ENCODE results near the gene CHST11. TPM values are rescaled to one million over a fixed set of nuclear protein-coding genes. Genes with fewer than 3 reads are reported as not detected.

CHST11 gene
- total RNA-seq, 1 experiment from 2014 or later, result 1.1 TPM

DNA sequence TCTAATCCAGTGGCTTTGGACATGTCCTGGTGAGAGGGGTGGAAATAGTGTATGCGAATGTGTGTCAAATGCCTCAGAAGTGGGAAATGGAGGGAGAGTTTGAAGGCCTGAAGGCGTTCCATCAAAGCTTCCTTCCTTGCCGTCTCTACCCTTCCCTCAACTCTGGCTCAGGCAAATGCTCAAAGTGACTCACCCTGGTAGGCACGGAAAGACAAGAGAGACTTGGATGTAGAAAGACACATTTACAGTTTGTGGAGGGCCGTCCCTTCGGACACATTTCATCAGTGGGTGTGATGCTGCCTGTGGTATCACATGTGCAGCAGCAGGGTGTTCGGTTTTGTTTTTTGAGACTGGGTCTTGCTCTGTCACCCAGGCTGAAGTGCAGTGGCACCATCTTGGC is 36.7 kb downstream of the CHST11 start:
- intact Hi-C loops (cut with micrococcal nuclease; ENCODE audit: unreplicated experiment), result no loop called here
- CTCF ChIA-PET, result no interaction called here
- Mint-ChIP-seq H3K4me1 (ENCODE audit: low read depth, unreplicated experiment) (no peaks in the 10 kb centered on the region), H3K9me3 (ENCODE audit: low read depth, unreplicated experiment) (no peaks in the 10 kb centered on the region), H3K27ac (ENCODE audit: unreplicated experiment) (no peak overlapping the region), H3K27me3 (ENCODE audit: unreplicated experiment) (peaks cover 27% of the 10 kb centered on the region), H3K36me3 (ENCODE audit: insufficient read depth, unreplicated experiment) (no peaks in the 10 kb centered on the region), H3K4me3 (ENCODE audit: low read depth, unreplicated experiment) (no peak overlapping the region)
- TF ChIP-seq, protein P1, sequence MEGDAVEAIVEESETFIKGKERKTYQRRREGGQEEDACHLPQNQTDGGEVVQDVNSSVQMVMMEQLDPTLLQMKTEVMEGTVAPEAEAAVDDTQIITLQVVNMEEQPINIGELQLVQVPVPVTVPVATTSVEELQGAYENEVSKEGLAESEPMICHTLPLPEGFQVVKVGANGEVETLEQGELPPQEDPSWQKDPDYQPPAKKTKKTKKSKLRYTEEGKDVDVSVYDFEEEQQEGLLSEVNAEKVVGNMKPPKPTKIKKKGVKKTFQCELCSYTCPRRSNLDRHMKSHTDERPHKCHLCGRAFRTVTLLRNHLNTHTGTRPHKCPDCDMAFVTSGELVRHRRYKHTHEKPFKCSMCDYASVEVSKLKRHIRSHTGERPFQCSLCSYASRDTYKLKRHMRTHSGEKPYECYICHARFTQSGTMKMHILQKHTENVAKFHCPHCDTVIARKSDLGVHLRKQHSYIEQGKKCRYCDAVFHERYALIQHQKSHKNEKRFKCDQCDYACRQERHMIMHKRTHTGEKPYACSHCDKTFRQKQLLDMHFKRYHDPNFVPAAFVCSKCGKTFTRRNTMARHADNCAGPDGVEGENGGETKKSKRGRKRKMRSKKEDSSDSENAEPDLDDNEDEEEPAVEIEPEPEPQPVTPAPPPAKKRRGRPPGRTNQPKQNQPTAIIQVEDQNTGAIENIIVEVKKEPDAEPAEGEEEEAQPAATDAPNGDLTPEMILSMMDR (IDR thresholded peaks at IDR 0.05; ENCODE audit: unreplicated experiment), result no peak
- DNase-seq, result no peak
- no TSS peak for BruUV-seq (replicated peaks)

DNA sequence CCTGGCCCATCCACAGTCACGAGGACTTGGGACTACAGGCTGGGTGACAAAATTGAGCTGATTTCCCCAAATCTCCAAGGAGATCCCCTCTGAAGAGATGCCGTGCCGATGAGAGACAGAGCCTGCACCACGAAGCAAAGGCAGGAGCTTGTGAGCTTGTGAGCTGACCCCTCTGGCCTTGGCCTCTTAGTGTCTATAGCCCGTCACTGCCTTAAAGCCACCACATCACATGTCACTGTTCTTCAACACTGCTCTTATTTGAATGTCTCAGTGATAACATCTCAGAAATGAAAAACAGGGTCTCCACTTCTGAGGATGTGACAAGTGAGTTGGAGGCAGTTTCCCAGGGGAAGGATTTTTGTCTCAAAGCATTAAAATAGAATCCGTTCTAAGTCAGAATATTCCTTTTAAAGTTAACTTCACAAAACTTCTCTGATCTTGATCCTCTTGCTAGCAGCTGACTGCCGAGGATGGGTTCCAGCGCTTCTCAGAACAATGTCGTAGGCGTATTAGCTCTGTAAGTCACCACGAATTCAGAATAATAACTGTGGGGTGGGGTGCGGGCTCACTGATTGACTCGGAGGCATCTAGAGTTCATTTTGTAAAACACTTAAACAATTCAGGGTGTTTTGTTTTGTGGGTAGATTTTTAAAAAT is 37.5 kb downstream of the CHST11 start:
- H3K27me3 Mint-ChIP-seq (ENCODE audit: unreplicated experiment), result peaks cover 28% of the 10 kb centered on the region
- H3K4me1 Mint-ChIP-seq (ENCODE audit: low read depth, unreplicated experiment), result no peaks in the 10 kb centered on the region
- H3K4me3 Mint-ChIP-seq (ENCODE audit: low read depth, unreplicated experiment), result no peak overlapping the region
- TF ChIP-seq, protein P1 (IDR thresholded peaks at IDR 0.05; ENCODE audit: unreplicated experiment), result no peak
- CTCF ChIA-PET, result no interaction called here
- no peak for DNase-seq
- H3K36me3 Mint-ChIP-seq (ENCODE audit: insufficient read depth, unreplicated experiment), result no peaks in the 10 kb centered on the region
- H3K27ac Mint-ChIP-seq (ENCODE audit: unreplicated experiment), result no peak overlapping the region
- intact Hi-C loops (cut with micrococcal nuclease; ENCODE audit: unreplicated experiment), result no loop called here
- no peaks in the 10 kb centered on the region for H3K9me3 Mint-ChIP-seq (ENCODE audit: low read depth, unreplicated experiment)
- BruUV-seq (replicated peaks), result no TSS peak

DNA sequence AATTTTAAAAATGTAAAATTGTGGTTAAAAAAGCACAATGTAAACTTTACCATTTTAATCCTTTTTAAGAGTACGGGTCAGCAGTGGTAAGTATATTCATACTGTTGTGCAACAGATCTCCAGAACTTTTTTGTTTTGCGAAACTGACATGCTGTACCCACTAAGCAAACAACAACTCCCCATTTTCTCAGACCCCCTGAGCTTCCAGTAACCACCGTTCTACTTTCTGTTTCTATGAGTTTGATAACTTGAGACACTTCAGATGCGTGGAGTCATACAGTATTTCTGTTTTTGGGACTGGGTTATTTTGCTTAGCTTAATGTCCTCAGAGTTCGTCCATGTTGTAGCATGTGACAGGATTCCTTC is 38.0 kb downstream of the CHST11 start:
- no peak overlapping the region for H3K4me3 Mint-ChIP-seq (ENCODE audit: low read depth, unreplicated experiment)
- intact Hi-C loops (cut with micrococcal nuclease; ENCODE audit: unreplicated experiment), result no loop called here
- H3K9me3 Mint-ChIP-seq (ENCODE audit: low read depth, unreplicated experiment), result no peaks in the 10 kb centered on the region
- no TSS peak for BruUV-seq (replicated peaks)
- no peak overlapping the region for H3K27ac Mint-ChIP-seq (ENCODE audit: unreplicated experiment)
- CTCF ChIA-PET, result no interaction called here
- TF ChIP-seq, protein P1 (IDR thresholded peaks at IDR 0.05; ENCODE audit: unreplicated experiment), result no peak
- no peak for DNase-seq
- peaks cover 33% of the 10 kb centered on the region for H3K27me3 Mint-ChIP-seq (ENCODE audit: unreplicated experiment)
- no peaks in the 10 kb centered on the region for H3K4me1 Mint-ChIP-seq (ENCODE audit: low read depth, unreplicated experiment)
- H3K36me3 Mint-ChIP-seq (ENCODE audit: insufficient read depth, unreplicated experiment), result no peaks in the 10 kb centered on the region

DNA sequence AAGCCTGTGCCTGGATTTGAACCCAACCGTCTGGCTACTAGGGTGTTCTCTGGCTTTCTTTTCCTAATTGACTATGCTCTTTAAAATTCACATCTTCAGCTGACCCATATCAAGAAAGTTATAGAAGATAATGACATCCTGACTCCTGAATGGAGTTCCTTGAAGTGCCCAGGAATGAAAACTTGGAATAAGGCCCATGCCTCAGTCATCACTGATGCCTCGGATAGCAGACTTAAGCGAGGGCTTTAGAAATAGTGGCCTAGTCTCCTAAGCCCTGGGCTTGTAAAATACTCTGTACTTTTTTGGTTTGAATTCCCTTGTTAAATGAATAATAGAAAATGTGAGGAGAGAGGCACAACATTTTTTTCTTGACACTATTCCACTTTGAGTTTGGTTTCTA is 39.0 kb downstream of the CHST11 start:
- no peak overlapping the region for H3K4me3 Mint-ChIP-seq (ENCODE audit: low read depth, unreplicated experiment)
- intact Hi-C loops (cut with micrococcal nuclease; ENCODE audit: unreplicated experiment), result no loop called here
- peaks cover 37% of the 10 kb centered on the region for H3K27me3 Mint-ChIP-seq (ENCODE audit: unreplicated experiment)
- DNase-seq, result no peak
- no peaks in the 10 kb centered on the region for H3K4me1 Mint-ChIP-seq (ENCODE audit: low read depth, unreplicated experiment)
- BruUV-seq (replicated peaks), result no TSS peak
- no peaks in the 10 kb centered on the region for H3K9me3 Mint-ChIP-seq (ENCODE audit: low read depth, unreplicated experiment)
- H3K36me3 Mint-ChIP-seq (ENCODE audit: insufficient read depth, unreplicated experiment), result no peaks in the 10 kb centered on the region
- CTCF ChIA-PET, result no interaction called here
- H3K27ac Mint-ChIP-seq (ENCODE audit: unreplicated experiment), result no peak overlapping the region
- TF ChIP-seq, protein P1 (IDR thresholded peaks at IDR 0.05; ENCODE audit: unreplicated experiment), result no peak
